ENCODE results near the gene NUDT14.

Gene NUDT14

GRCh38 chr14:105157872-105158271 lies 23.2 kb downstream of the NUDT14 start:
- no peak overlapping the region for H3K27ac ChIP-seq
- TF ChIP-seq, protein P1, sequence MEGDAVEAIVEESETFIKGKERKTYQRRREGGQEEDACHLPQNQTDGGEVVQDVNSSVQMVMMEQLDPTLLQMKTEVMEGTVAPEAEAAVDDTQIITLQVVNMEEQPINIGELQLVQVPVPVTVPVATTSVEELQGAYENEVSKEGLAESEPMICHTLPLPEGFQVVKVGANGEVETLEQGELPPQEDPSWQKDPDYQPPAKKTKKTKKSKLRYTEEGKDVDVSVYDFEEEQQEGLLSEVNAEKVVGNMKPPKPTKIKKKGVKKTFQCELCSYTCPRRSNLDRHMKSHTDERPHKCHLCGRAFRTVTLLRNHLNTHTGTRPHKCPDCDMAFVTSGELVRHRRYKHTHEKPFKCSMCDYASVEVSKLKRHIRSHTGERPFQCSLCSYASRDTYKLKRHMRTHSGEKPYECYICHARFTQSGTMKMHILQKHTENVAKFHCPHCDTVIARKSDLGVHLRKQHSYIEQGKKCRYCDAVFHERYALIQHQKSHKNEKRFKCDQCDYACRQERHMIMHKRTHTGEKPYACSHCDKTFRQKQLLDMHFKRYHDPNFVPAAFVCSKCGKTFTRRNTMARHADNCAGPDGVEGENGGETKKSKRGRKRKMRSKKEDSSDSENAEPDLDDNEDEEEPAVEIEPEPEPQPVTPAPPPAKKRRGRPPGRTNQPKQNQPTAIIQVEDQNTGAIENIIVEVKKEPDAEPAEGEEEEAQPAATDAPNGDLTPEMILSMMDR (IDR thresholded peaks at IDR 0.05) = no peak
- TF ChIP-seq ZFX (IDR thresholded peaks at IDR 0.05; ENCODE audit: borderline replicate concordance) = no peak

GRCh38 chr14:105156414-105157375 lies 24.4 kb downstream of the NUDT14 start:
- TF ChIP-seq, protein P1 (IDR thresholded peaks at IDR 0.05) = no peak
- no peak for TF ChIP-seq ZFX (IDR thresholded peaks at IDR 0.05; ENCODE audit: borderline replicate concordance)
- H3K27ac ChIP-seq = no peak overlapping the region

GRCh38 chr14:105155681-105156413 lies 25.3 kb downstream of the NUDT14 start:
- no peak overlapping the region for H3K27ac ChIP-seq
- TF ChIP-seq ZFX (IDR thresholded peaks at IDR 0.05; ENCODE audit: borderline replicate concordance) = no peak
- TF ChIP-seq, protein P1 (IDR thresholded peaks at IDR 0.05) = no peak

DNA sequence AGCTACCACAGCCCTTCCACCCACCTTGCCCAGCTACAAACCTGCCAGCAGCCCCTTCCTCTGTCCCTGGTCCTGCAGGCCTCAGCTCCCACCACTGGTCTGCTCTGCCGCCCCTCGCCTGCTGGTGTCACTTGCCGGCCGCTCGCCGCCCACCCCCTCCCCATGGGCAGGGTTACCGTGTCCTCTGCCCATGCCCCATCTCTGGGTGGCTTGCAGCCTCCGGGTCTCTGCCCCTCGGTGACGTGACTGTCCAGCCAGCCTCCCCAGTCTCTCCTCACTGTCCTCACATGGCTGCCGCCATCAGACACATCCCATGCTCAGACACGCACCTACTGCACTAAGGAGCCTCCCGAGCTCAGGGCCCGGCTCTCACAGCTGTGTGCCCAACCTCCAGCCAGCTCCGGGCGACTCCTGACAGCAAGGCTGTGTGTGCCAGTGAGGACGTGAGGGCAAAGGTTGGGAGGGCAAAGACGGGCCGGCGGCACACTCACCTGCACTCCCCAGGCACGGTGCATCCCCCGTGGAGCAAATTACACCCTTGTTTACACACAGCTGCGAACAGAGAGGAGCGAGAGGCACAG lies 26.0 kb downstream of the NUDT14 start:
- TF ChIP-seq ZFX (IDR thresholded peaks at IDR 0.05; ENCODE audit: borderline replicate concordance) = no peak
- TF ChIP-seq, protein P1 (IDR thresholded peaks at IDR 0.05) = no peak
- no peak overlapping the region for H3K27ac ChIP-seq

GRCh38 chr14:105154476-105154871 lies 26.6 kb downstream of the NUDT14 start:
- TF ChIP-seq ZFX (IDR thresholded peaks at IDR 0.05; ENCODE audit: borderline replicate concordance) = no peak
- no peak overlapping the region for H3K27ac ChIP-seq

- H3K27ac ChIP-seq = no peak overlapping the region
- no peak for TF ChIP-seq ZFX (IDR thresholded peaks at IDR 0.05; ENCODE audit: borderline replicate concordance)
- TF ChIP-seq, protein P1 (IDR thresholded peaks at IDR 0.05) = no peak
Observed at GRCh38 chr14:105153739-105154475, 27.2 kb downstream of the NUDT14 start.

GRCh38 chr14:105153331-105153731 lies 27.8 kb downstream of the NUDT14 start:
- no peak overlapping the region for H3K27ac ChIP-seq
- TF ChIP-seq, protein P1 (IDR thresholded peaks at IDR 0.05) = no peak
- no peak for TF ChIP-seq ZFX (IDR thresholded peaks at IDR 0.05; ENCODE audit: borderline replicate concordance)

All from 22Rv1 (cell line).